Measurements from ENCODE around the gene HEATR5B. TPM values are rescaled to one million over a fixed set of nuclear protein-coding genes. Genes with fewer than 3 reads are reported as not detected.

The HEATR5B gene
- 20.0 TPM for total RNA-seq
- long read RNA-seq, full-length matches to known transcripts: 2 of 37 reads
- long read RNA-seq, partial matches to known transcripts: 15 of 37 reads
- long read RNA-seq, other reads (novel, unspliced or antisense): 20 of 37 reads

DNA sequence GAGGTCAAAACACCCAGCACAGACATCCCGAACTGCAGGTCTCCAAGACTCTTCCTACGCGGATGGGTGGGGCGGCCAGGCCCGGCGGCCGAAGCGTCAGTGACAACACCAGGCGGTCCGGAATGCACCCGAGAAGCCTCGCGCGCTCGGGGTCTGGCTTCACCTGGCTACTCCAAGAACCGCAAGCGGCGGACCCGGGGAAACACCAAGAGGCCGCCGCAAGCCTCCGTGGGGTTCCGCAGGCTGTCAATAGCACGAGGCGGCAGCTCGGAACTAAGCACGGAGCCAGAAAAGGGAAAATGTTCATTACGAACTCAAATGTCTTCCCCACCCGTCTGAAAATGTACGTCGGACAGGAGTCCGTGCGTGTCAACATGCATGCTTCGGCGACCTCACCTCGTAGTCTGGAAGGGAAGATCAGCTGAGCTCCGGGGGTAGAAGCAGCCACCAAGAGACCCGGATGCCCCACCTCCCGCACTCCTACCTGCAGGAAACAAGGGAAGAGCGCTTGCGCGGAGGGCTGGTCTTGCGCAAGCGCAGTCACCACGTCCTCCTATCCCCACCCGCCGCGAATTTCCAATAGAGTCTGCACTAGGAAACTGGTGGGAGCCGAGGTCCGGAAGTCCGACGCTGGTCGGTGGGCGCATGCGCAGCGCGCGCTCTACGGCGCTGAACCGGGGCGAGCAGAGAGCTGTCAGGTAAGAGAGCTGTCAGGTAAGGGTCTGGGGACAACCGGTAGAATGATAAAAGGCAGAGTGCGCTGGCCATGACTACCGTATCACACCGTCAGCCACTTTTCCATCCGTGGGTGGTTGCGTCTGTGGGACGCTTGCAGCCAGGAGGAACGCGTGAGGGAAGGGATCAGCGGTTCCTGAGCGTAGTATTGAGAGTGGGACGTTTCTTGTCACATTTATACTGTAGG, at the start of gene HEATR5B, which contains the start of gene GPATCH11:
Gene HEATR5B (minus strand): TSS at position 500 of the 922 bp plus-strand sequence. CDS start 958 bp downstream, outside the sequence.
Gene GPATCH11 (plus strand): TSS at position 646 of the 922 bp plus-strand sequence. CDS start 3,864 bp downstream, outside the sequence.
- intact Hi-C loops (cut with micrococcal nuclease): no loop called here
- Histone ChIP-seq H3K4me1 (peaks cover 58% of the 10 kb centered on the region), H3K9me3 (replicated peaks) (no peaks in the 10 kb centered on the region), H3K36me3 (peaks cover 23% of the 10 kb centered on the region), H3K4me3 (peak within 1 kb of the TSS; percentile 94), H3K27ac (replicated peaks) (peak within 1 kb of the TSS; percentile 90), H3K27me3 (ENCODE audit: low read depth) (no peaks in the 10 kb centered on the region)
- DNase-seq: peak; percentile 92
- TF ChIP-seq, protein P1, sequence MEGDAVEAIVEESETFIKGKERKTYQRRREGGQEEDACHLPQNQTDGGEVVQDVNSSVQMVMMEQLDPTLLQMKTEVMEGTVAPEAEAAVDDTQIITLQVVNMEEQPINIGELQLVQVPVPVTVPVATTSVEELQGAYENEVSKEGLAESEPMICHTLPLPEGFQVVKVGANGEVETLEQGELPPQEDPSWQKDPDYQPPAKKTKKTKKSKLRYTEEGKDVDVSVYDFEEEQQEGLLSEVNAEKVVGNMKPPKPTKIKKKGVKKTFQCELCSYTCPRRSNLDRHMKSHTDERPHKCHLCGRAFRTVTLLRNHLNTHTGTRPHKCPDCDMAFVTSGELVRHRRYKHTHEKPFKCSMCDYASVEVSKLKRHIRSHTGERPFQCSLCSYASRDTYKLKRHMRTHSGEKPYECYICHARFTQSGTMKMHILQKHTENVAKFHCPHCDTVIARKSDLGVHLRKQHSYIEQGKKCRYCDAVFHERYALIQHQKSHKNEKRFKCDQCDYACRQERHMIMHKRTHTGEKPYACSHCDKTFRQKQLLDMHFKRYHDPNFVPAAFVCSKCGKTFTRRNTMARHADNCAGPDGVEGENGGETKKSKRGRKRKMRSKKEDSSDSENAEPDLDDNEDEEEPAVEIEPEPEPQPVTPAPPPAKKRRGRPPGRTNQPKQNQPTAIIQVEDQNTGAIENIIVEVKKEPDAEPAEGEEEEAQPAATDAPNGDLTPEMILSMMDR (IDR thresholded peaks at IDR 0.05; ENCODE audit: borderline replicate concordance): no peak

DNA sequence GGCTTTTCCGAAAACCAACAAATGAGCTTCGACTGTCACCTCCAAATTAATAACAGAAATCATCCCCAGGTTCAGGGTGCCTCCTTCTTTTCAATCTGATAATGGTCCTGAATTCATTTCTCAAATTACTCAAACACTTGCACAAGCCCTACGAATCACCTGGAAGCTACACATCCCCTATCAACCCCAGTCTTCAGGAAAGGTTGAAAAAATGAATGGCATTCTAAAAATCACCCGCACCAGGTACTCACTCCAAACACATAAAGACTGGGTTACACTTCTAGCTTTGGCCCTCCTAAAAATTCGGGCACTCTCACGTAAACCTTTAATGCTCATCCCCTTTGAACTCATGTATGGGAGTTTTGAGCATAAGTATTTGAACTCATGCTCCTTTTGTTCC, 48.7 kb upstream of the HEATR5B start:
- Histone ChIP-seq H3K36me3 (peaks cover 94% of the 10 kb centered on the region), H3K4me1 (no peaks in the 10 kb centered on the region), H3K4me3 (no peak overlapping the region), H3K27me3 (ENCODE audit: low read depth) (no peaks in the 10 kb centered on the region), H3K9me3 (replicated peaks) (no peaks in the 10 kb centered on the region), H3K27ac (replicated peaks) (no peak overlapping the region)
- TF ChIP-seq, protein P1 (IDR thresholded peaks at IDR 0.05; ENCODE audit: borderline replicate concordance): no peak
- no peak for DNase-seq
- intact Hi-C loops (cut with micrococcal nuclease): no loop called here

DNA sequence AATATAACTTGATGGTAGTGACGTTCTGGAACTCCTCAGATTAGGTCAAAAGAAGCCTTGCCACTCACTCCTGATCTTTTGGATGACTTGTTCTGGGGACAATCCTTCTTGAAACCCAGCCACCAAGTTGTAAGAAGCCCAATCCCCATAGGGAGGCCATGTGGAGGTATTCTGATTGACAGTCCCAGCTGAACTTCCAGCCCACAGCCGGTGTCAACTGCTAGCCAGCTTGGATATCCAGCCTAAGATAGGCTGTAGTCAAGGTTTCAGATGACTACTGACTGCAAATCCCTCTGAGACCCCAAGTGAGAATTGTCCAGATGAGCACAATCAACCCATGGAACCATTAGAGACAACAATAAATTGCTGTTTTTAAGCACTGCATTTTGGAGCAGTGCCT, 41.2 kb upstream of the HEATR5B start:
- Histone ChIP-seq H3K36me3 (peaks cover 78% of the 10 kb centered on the region), H3K4me3 (no peak overlapping the region), H3K9me3 (replicated peaks) (no peaks in the 10 kb centered on the region), H3K27ac (replicated peaks) (no peak overlapping the region), H3K4me1 (no peaks in the 10 kb centered on the region), H3K27me3 (ENCODE audit: low read depth) (no peaks in the 10 kb centered on the region)
- no peak for DNase-seq
- intact Hi-C loops (cut with micrococcal nuclease): no loop called here
- TF ChIP-seq, protein P1 (IDR thresholded peaks at IDR 0.05; ENCODE audit: borderline replicate concordance): no peak

DNA sequence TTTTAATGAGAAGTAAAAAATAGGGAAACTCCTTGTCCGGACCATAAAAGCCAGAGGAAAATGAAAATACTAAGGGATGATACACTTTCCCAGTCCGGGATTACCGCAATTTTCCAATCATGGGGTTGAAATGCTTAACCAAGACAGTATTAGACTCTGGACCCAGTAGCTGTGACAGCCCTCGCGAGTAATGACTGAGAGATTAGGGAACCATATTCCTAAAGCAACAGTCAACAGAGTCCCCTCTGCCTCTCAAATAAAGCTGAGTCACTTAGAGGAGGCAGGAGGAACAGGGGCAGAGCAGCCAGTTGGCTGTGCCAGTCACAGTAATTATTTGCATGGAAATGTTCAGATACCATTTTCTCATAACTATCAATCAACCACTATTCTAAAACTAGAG, 35.0 kb upstream of the HEATR5B start:
- TF ChIP-seq, protein P1 (IDR thresholded peaks at IDR 0.05; ENCODE audit: borderline replicate concordance): no peak
- Histone ChIP-seq H3K27me3 (ENCODE audit: low read depth) (no peaks in the 10 kb centered on the region), H3K4me1 (no peaks in the 10 kb centered on the region), H3K36me3 (peaks cover 78% of the 10 kb centered on the region), H3K4me3 (no peak overlapping the region), H3K9me3 (replicated peaks) (no peaks in the 10 kb centered on the region), H3K27ac (replicated peaks) (no peak overlapping the region)
- DNase-seq: no peak
- intact Hi-C loops (cut with micrococcal nuclease): no loop called here

DNA sequence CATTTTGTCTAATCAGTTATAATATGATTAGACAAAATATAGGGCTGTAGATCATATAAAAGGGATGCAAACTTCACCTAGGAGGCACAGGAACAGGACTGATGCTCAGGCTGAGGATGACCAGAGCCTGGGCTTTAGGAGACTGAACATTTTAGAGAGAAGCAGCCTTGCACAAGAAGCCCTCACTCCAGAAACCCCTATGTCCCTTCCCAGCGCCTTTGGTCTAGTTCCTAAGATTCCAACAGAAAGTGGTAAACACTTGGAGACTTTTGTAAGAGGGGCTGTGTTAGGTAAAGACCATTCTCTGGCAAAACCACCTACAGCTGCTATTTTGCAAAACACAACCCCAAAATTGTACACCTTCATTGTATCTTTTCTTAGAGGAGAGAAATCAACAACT, 33.4 kb upstream of the HEATR5B start:
- intact Hi-C loops (cut with micrococcal nuclease): no loop called here
- DNase-seq: no peak
- Histone ChIP-seq H3K36me3 (peaks cover 76% of the 10 kb centered on the region), H3K4me1 (no peaks in the 10 kb centered on the region), H3K9me3 (replicated peaks) (no peaks in the 10 kb centered on the region), H3K27ac (replicated peaks) (no peak overlapping the region), H3K27me3 (ENCODE audit: low read depth) (no peaks in the 10 kb centered on the region), H3K4me3 (no peak overlapping the region)
- TF ChIP-seq, protein P1 (IDR thresholded peaks at IDR 0.05; ENCODE audit: borderline replicate concordance): no peak
